ENCODE data around the gene ZBTB45. TPM values are rescaled to one million over a fixed set of nuclear protein-coding genes. Genes with fewer than 3 reads are reported as not detected.

The ZBTB45 gene
- total RNA-seq, 1 experiment from 2014 or later: 12.0 TPM

- TF ChIP-seq CTCF (IDR thresholded peaks at IDR 0.05 in 2 of 3, conservative IDR thresholded peaks at IDR 0.05 in 1 of 3; ENCODE audit: borderline replicate concordance in 1 of 3, insufficient read depth in 1 of 3, low read depth in 2 of 3, low read length in 2 of 3): peak in 1 of 3 experiments; percentile 25; a peak in 1 of 6 replicates
Observed at GRCh38 chr19:58499021-58499927, 20.3 kb downstream of the ZBTB45 start (continued).

- ATAC-seq (no peak), DNase-seq (ENCODE audit: low read depth, low spot score) (no peak)
- Histone ChIP-seq H3K27ac (ENCODE audit: low read depth, low read length) (peak overlapping the region; percentile 52), H3K9me3 (ENCODE audit: control insufficient read depth in 1 of 2, insufficient read depth in 1 of 2, low read depth in 1 of 2, low read length in 2 of 2) (no peaks in the 10 kb centered on the region), H3K4me3 (replicated peaks in 1 of 2; ENCODE audit: low read depth in 1 of 2, low read length in 2 of 2) (peak overlapping the region; percentile 62 to 83), H3K4me1 (ENCODE audit: control insufficient read depth in 1 of 2, insufficient read depth in 2 of 2, low read length in 2 of 2) (peaks cover 10 to 22% of the 10 kb centered on the region in 2 experiments; a peak in 3 of 4 replicates), H4K20me1 (ENCODE audit: insufficient read depth) (no peaks in the 10 kb centered on the region), H3K9ac (ENCODE audit: low read length) (peak overlapping the region; percentile 86), H3K4me2 (ENCODE audit: low read length) (peak overlapping the region; percentile 88), H3K27me3 (ENCODE audit: insufficient read depth, low read length) (no peaks in the 10 kb centered on the region), H3K9me2 (ENCODE audit: insufficient read depth) (no peaks in the 10 kb centered on the region), H3K36me3 (ENCODE audit: control insufficient read depth in 1 of 2, insufficient read depth in 2 of 2, low read length in 2 of 2) (no peaks in the 10 kb centered on the region), H2AFZ (ENCODE audit: low read depth, low read length, poor library complexity, severe bottlenecking) (no peak overlapping the region), H3K79me2 (ENCODE audit: insufficient read depth, low read length) (peaks cover 17% of the 10 kb centered on the region)
- CTCF ChIA-PET: interaction anchor here (1.8 to 1.9 kb wide), 2 partner anchors 16 to 21 kb away, joined by 3 to 6 read pairs; partner anchors contain the start of gene ZBTB45
- intact Hi-C loops (cut with micrococcal nuclease): no loop called here
- TSS peak; percentile 77 for BruUV-seq (replicated peaks)
- POLR2A ChIA-PET: no interaction called here
- no peak for TF ChIP-seq TCF7L2 (IDR thresholded peaks at IDR 0.05; ENCODE audit: borderline replicate concordance, extremely low read depth, insufficient read depth, insufficient read length)
- TF ChIP-seq EZH2 (IDR thresholded peaks at IDR 0.05): no peak
- TF ChIP-seq POLR2AphosphoS5 (IDR thresholded peaks at IDR 0.05; ENCODE audit: low read depth, low read length): no peak
- no peak for TF ChIP-seq MAX (IDR thresholded peaks at IDR 0.05)
- TF ChIP-seq POLR2A (IDR thresholded peaks at IDR 0.05; ENCODE audit: borderline replicate concordance, extremely low read depth, insufficient read depth, insufficient read length): no peak
- RAD21 ChIA-PET (ENCODE audit: low non-redundant PET in 1 of 2, low total read pairs in 2 of 2, uncharacterized antibody in 2 of 2, unreplicated experiment in 2 of 2): no interaction called here
Observed at GRCh38 chr19:58498316-58499020, 21.1 kb downstream of the ZBTB45 start.
